HCT116 (cell line): ENCODE data around the gene ACAT1. TPM values are rescaled to one million over a fixed set of nuclear protein-coding genes. Genes with fewer than 3 reads are reported as not detected.

Experiments
- ATAC-seq: fragments of 200-7000 bp; cut with Tn5 transposase; 2 replicates; pipeline ENCODE4 v1.9.1; 2020; ENCODE audit warnings: mild to moderate bottlenecking, moderate library complexity
- BruUV-seq: library from RNA; stranded (reverse); fragments of 400-500 nt; replicated peaks from 2 replicates; lab custom pipeline; 2021; lab: Mats Ljungman, UMichigan
- CTCF ChIA-PET: fragments of 300-600 bp; sonication (Branson Sonifier 250); formaldehyde crosslinking; loops from one replicate; lab custom pipeline; 2021; ENCODE audit warnings: antibody characterized with exemption; lab: Charles Lee
- POLR2A ChIA-PET: fragments of 300-600, 350-600 bp; sonication (Branson Sonifier 250); formaldehyde crosslinking; loops from one replicate; lab custom pipeline; 2021; ENCODE audit warnings: antibody characterized with exemption; lab: Charles Lee
- RAD21 ChIA-PET, 2 experiments: fragments of 300-600 bp; sonication (Branson Sonifier 250); formaldehyde crosslinking; loops; one replicate each; lab custom pipeline; 2023; ENCODE audit warnings: low total read pairs in 2 of 2; ENCODE audit not compliant: uncharacterized antibody in 2 of 2, unreplicated experiment in 2 of 2, low non-redundant PET in 1 of 2; lab: Charles Lee
- DNase-seq: peaks from one replicate; pipeline ENCODE4 v3.0.0-alpha.2; 2010; ENCODE audit warnings: low read depth, low spot score
- H2AFZ ChIP-seq: fragments of 200-600 bp; shearing (Covaris generic), sonication (generic); 2 replicates; pipeline ENCODE4 v1.6.1; 2017; ENCODE audit warnings: low read depth, mixed run types, mixed read lengths, antibody characterized with exemption, low read length; ENCODE audit not compliant: poor library complexity, severe bottlenecking
- H3K27ac ChIP-seq: 2 replicates; pipeline ENCODE4 v1.5.1; 2012; ENCODE audit warnings: low read depth, low read length
- H3K27me3 ChIP-seq: fragments of 200-600 bp; sonication (generic); 2 replicates; pipeline ENCODE4 v1.6.1; 2016; ENCODE audit warnings: mixed run types, low read length, mixed read lengths; ENCODE audit not compliant: insufficient read depth
- H3K36me3 ChIP-seq, 2 experiments: fragments of 200-500 bp in 1 of 2; fragments of 200-600 bp in 1 of 2; sonication (Bioruptor generic) in 1 of 2; sonication (generic) in 1 of 2; 2 replicates each; pipeline versions ENCODE4 v1.5.1 to v1.6.1; 2014 to 2016; ENCODE audit warnings: low read length in 2 of 2, inconsistent platforms in 1 of 2, mixed read lengths in 1 of 2, mixed run types in 1 of 2; ENCODE audit not compliant: insufficient read depth in 2 of 2, control insufficient read depth in 1 of 2
- H3K4me1 ChIP-seq, 2 experiments: fragments of 200-600 bp in 1 of 2; sonication (generic) in 1 of 2; 2 replicates each; pipeline versions ENCODE4 v1.5.1 to v1.6.1; 2012 to 2017; ENCODE audit warnings: low read length in 2 of 2, inconsistent platforms in 1 of 2, mild to moderate bottlenecking in 1 of 2, mixed read lengths in 1 of 2, mixed run types in 1 of 2, moderate library complexity in 1 of 2; ENCODE audit not compliant: insufficient read depth in 2 of 2, control insufficient read depth in 1 of 2
- H3K4me2 ChIP-seq: fragments of 200-600 bp; sonication (generic); 2 replicates; pipeline ENCODE4 v1.6.1; 2017; ENCODE audit warnings: mixed run types, low read length, mixed read lengths
- H3K4me3 ChIP-seq, 2 experiments: fragments of 200-600 bp in 1 of 2; sonication (generic) in 1 of 2; replicated peaks in 1 of 2; 2 replicates each; pipeline ENCODE4 v1.5.1; 2011 to 2016; ENCODE audit warnings: low read length in 2 of 2, control low read depth in 1 of 2, low read depth in 1 of 2, mild to moderate bottlenecking in 1 of 2, mixed read lengths in 1 of 2, mixed run types in 1 of 2
- H3K79me2 ChIP-seq: fragments of 200-600 bp; sonication (generic); 2 replicates; pipeline ENCODE4 v1.6.1; 2017; ENCODE audit warnings: mild to moderate bottlenecking, mixed run types, low read length, moderate library complexity, mixed read lengths; ENCODE audit not compliant: insufficient read depth
- H3K9ac ChIP-seq: fragments of 200-600 bp; sonication (generic); 2 replicates; pipeline ENCODE4 v1.6.1; 2016; ENCODE audit warnings: low read length, mixed read lengths
- H3K9me2 ChIP-seq: fragments of 200-600 bp; sonication (generic), shearing (Covaris generic); 2 replicates; pipeline ENCODE4 v1.6.1; 2017; ENCODE audit warnings: mixed run types, mild to moderate bottlenecking, moderate library complexity; ENCODE audit not compliant: insufficient read depth
- H3K9me3 ChIP-seq, 2 experiments: fragments of 200-500 bp in 1 of 2; fragments of 200-600 bp in 1 of 2; sonication (Bioruptor generic) in 1 of 2; sonication (generic) in 1 of 2; 2 replicates each; pipeline ENCODE4 v1.6.1; 2014 to 2017; ENCODE audit warnings: low read length in 2 of 2, mixed read lengths in 2 of 2, inconsistent platforms in 1 of 2, low read depth in 1 of 2, mild to moderate bottlenecking in 1 of 2, mixed run types in 1 of 2, moderate library complexity in 1 of 2; ENCODE audit not compliant: control insufficient read depth in 1 of 2, insufficient read depth in 1 of 2
- H4K20me1 ChIP-seq: fragments of 200-600 bp; sonication (generic), shearing (Covaris generic); 2 replicates; pipeline ENCODE4 v1.6.1; 2017; ENCODE audit warnings: mixed run types, mild to moderate bottlenecking, moderate library complexity; ENCODE audit not compliant: insufficient read depth
- ATF3 ChIP-seq: IDR thresholded peaks from 2 replicates; pipeline ENCODE4 v1.6.1; 2012
- CEBPB ChIP-seq: IDR thresholded peaks from 2 replicates; pipeline ENCODE4 v1.6.1; 2012; ENCODE audit warnings: low read depth
- EGR1 ChIP-seq: IDR thresholded peaks from 2 replicates; pipeline ENCODE4 v1.6.1; 2012; ENCODE audit warnings: low read depth
- EZH2 ChIP-seq: fragments of 200-600 bp; sonication (generic); IDR thresholded peaks from 2 replicates; pipeline ENCODE4 v1.6.1; 2017; ENCODE audit warnings: antibody characterized with exemption, mixed run types
- EZH2phosphoT487 ChIP-seq: fragments of 200-600 bp; IDR thresholded peaks from 2 replicates; pipeline ENCODE4 v1.6.1; 2018; ENCODE audit warnings: antibody characterized with exemption, borderline replicate concordance
- JUND ChIP-seq: IDR thresholded peaks from 2 replicates; pipeline ENCODE4 v1.6.1; 2012
- POLR2A ChIP-seq: IDR thresholded peaks from 2 replicates; pipeline ENCODE4 v1.7.0; 2011; ENCODE audit warnings: borderline replicate concordance; ENCODE audit not compliant: insufficient read depth, insufficient read length; ENCODE audit errors: extremely low read depth
- POLR2AphosphoS5 ChIP-seq: IDR thresholded peaks from 2 replicates; pipeline ENCODE4 v1.6.1; 2011; ENCODE audit warnings: mild to moderate bottlenecking, low read depth, low read length, moderate library complexity
- SIN3A ChIP-seq: IDR thresholded peaks from 2 replicates; pipeline ENCODE4 v1.6.1; 2012; ENCODE audit warnings: low read depth
- SRF ChIP-seq: IDR thresholded peaks from 2 replicates; pipeline ENCODE4 v1.6.1; 2012; ENCODE audit warnings: low read depth
- YY1 ChIP-seq: IDR thresholded peaks from 2 replicates; pipeline ENCODE4 v1.6.1; 2011; ENCODE audit warnings: low read length, low read depth, moderate library complexity, mild to moderate bottlenecking; ENCODE audit not compliant: insufficient replicate concordance; ENCODE audit errors: extremely low read depth
- ZBTB33 ChIP-seq: IDR thresholded peaks from 2 replicates; pipeline ENCODE4 v1.6.1; 2011; ENCODE audit warnings: mild to moderate bottlenecking, low read length, moderate library complexity; ENCODE audit not compliant: insufficient replicate concordance; ENCODE audit errors: extremely low read depth
- ZFX ChIP-seq: fragments of 450-650 bp; IDR thresholded peaks from 2 replicates; pipeline ENCODE4 v1.6.1; 2017
- ZNF274 ChIP-seq: fragments of 200-500 bp; sonication (Bioruptor generic); IDR thresholded peaks from 2 replicates; pipeline ENCODE4 v1.6.1; 2014; ENCODE audit warnings: mild to moderate bottlenecking, low read depth, low read length, inconsistent platforms
- intact Hi-C: fragments of 100-400 bp; cut with micrococcal nuclease; formaldehyde crosslinking; loops from 2 replicates; pipeline ENCODE4 v1.10.0; 2022
- total RNA-seq: library from RNA; stranded (reverse); gene quantifications from one replicate; pipeline ENCODE4 v1.2.1, GENCODE V29; 2021; ENCODE audit not compliant: unreplicated experiment
- TF ChIP-seq, protein P1 (sequence below): IDR thresholded peaks from 2 replicates; pipeline ENCODE4 v1.6.1; 2012

Gene ACAT1
- total RNA-seq, 1 experiment from 2014 or later = 83.8 TPM

DNA sequence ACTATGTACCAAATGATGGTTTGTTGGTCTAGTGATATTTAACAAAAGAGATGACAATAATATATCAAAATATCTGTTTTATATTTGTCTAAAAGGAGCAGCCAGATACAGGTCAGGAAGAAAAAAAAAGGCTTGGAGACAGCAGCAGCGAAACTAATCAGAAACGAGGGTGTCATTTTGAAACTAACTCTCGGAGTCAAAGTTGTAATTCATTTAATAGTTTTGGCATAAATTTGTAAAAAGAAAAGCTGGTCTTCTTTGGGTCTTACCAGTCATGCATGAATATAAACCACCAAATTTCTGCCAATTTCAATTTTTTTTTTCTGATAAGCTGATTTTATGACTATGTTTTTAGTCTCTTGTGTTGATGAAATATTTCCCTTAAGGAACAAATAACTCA is 75.5 kb downstream of the ACAT1 start:
- Histone ChIP-seq H4K20me1 (no peaks in the 10 kb centered on the region), H3K9me3 (no peaks in the 10 kb centered on the region), H3K9ac (no peak overlapping the region), H3K4me3 (no peak overlapping the region), H3K4me2 (no peak overlapping the region), H3K9me2 (no peaks in the 10 kb centered on the region), H2AFZ (no peak overlapping the region), H3K27ac (no peak overlapping the region), H3K4me1 (peaks cover 0 to 10% of the 10 kb centered on the region in 2 experiments; a peak in 1 of 4 replicates)
- ChIA-PET CTCF (no interaction called here), RAD21 (no interaction called here), POLR2A (no interaction called here)
- intact Hi-C loops = no loop called here
- DNase-seq = no peak
- no TSS peak for BruUV-seq
- TF ChIP-seq ZFX (no peak), YY1 (no peak), EZH2 (no peak), EGR1 (no peak), SRF (no peak), JUND (no peak), ZBTB33 (no peak), SIN3A (no peak), CEBPB (no peak), ATF3 (no peak), POLR2A (no peak), EZH2phosphoT487 (no peak), POLR2AphosphoS5 (no peak), ZNF274 (no peak)
- TF ChIP-seq, protein P1, sequence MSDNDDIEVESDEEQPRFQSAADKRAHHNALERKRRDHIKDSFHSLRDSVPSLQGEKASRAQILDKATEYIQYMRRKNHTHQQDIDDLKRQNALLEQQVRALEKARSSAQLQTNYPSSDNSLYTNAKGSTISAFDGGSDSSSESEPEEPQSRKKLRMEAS = no peak
- TF ChIP-seq, all 23 proteins: peak for 0
- Histone ChIP-seq H3K79me2 (peaks cover 34% of the 10 kb centered on the region), H3K27me3 (no peaks in the 10 kb centered on the region), H3K36me3 (peaks cover 6 to 11% of the 10 kb centered on the region in 2 experiments; a peak in 3 of 4 replicates)
- no peak for ATAC-seq

Other genes starting within 250 kb of the ACAT1 start
- not detected for gene RAB39A, start 193.1 kb upstream of the ACAT1 start, total RNA-seq
- gene CUL5, start 112.7 kb upstream of the ACAT1 start, total RNA-seq = 41.9 TPM
- gene NPAT, start 101.1 kb downstream of the ACAT1 start, total RNA-seq = 14.9 TPM
- gene ATM, start 101.5 kb downstream of the ACAT1 start, total RNA-seq = 32.2 TPM